Right atrium auricular region (tissue), 2 donors: ENCODE measurements around the gene QPRT. TPM values are rescaled to one million over a fixed set of nuclear protein-coding genes. Genes with fewer than 3 reads are reported as not detected.
A peak's percentile ranks its signal among the peaks of the same experiment; 100 is the strongest.
"Not testable (repeated sequence)": the region's sequence is repeated elsewhere in the genome, so short reads cannot be mapped to it uniquely, and the experiment has no call there.

Experiments
- DNase-seq: peaks from one replicate; pipeline ENCODE4 v3.0.0-alpha.2; 2019; ENCODE audit warnings: low spot score
- H3K27ac ChIP-seq, 2 donors: fragments of 200-600 bp; sonication (generic); 1 replicate in 1 of 2; 2 replicates in 1 of 2; pipeline ENCODE4 v1.5.1; 2016 to 2019
- H3K27me3 ChIP-seq, 2 donors: fragments of 200-600 bp; sonication (generic); one replicate each; pipeline versions ENCODE4 v1.5.1 to v1.6.0; 2017 to 2019
- H3K36me3 ChIP-seq: fragments of 200-600 bp; sonication (generic); one replicate; pipeline ENCODE4 v1.5.1; 2016
- H3K4me1 ChIP-seq, 2 donors: fragments of 200-600 bp; sonication (generic); one replicate each; pipeline versions ENCODE4 v1.5.1 to v1.6.0; 2017 to 2019
- H3K4me3 ChIP-seq, 2 donors: fragments of 200-600 bp; sonication (generic); 1 replicate in 1 of 2; 2 replicates in 1 of 2; pipeline ENCODE4 v1.5.1; 2017 to 2019; ENCODE audit warnings: mild to moderate bottlenecking in 1 of 2, moderate library complexity in 1 of 2
- H3K9me3 ChIP-seq, 2 donors: fragments of 200-600 bp; sonication (generic); one replicate each; pipeline ENCODE4 v1.5.1; 2019
- CTCF ChIP-seq, 2 donors: fragments of 200-600 bp; sonication (generic); IDR thresholded peaks; one replicate each; pipeline ENCODE4 v1.5.1; 2019; ENCODE audit warnings: antibody characterized with exemption in 2 of 2
- total RNA-seq, 2 donors: library from RNA; depleted of rRNA; stranded (reverse); fragments of >200 nt; gene quantifications; one replicate each; pipeline ENCODE4 v1.1.0, GENCODE V29; 2016

Gene QPRT
- total RNA-seq, 2 donors from 2014 or later = 18.3 to 38.2 TPM

DNA sequence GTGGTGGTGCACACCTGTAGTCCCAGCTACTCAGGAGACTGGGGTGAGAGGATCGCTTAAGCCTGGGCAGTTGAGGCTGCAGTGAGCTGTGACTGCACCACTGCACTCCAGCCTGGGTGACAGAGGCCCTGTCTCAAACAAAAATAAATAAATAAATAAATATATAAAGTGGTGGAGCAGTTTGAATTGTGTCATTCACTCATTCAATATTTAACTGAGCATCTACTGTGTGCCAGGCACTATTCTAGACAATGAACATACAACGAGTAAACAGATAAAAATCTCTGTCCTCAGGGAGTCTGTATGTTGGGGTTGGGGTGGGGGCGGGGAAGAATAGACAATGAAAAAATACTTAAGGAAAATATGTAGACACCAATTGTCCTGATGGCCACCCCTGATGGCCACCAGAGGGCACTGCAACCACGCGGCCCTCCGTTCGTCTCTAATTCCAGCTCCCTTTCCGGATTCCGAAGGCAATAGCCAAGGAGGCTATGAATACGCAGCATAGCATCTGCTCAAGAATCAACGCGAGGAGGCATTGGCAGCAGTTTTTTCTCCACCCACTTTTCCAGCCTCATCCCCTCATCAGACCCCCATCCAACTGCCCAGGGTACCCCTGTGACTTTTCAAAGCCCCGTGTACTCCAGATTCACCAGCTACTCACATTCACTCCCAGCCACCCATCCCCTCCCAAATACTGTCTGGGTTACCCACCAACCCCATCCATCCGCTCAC lies 21.4 kb downstream of the QPRT start:
- no peaks in the 10 kb centered on the region for H3K36me3 ChIP-seq
- TF ChIP-seq CTCF (IDR thresholded peaks at IDR 0.05) = peak; percentile 92 to 96
- H3K27me3 ChIP-seq = no peaks in the 10 kb centered on the region
- DNase-seq = peak; percentile 82
- no peak overlapping the region for H3K27ac ChIP-seq
- H3K4me1 ChIP-seq = peaks cover 0 to 3% of the 10 kb centered on the region in 2 donors
- peak overlapping the region in 1 of 2 donors; percentile 3 for H3K4me3 ChIP-seq
- H3K9me3 ChIP-seq = no peaks in the 10 kb centered on the region

DNA sequence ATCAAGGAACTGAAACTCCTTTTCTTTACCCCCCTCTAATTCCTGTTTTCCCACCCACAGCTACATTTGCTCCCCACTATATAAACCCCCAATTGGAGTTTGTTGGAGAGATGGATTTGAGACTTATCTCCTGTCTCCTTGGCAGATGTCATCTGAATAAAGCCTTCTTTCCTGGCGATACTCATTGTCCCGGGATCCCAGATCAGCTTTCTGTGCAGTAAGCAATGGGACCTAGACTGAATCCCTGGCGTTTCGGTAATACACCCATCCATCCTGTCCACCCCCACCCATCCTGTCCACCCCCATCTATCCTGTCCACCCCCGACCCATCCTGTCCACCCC lies 22.2 kb downstream of the QPRT start:
- H3K4me1 ChIP-seq = peaks cover 0 to 3% of the 10 kb centered on the region in 2 donors
- no peak overlapping the region for H3K27ac ChIP-seq
- TF ChIP-seq CTCF (IDR thresholded peaks at IDR 0.05) = no peak
- DNase-seq = no peak
- H3K9me3 ChIP-seq = no peaks in the 10 kb centered on the region
- H3K27me3 ChIP-seq = no peaks in the 10 kb centered on the region
- no peaks in the 10 kb centered on the region for H3K36me3 ChIP-seq
- no peak overlapping the region for H3K4me3 ChIP-seq

GRCh38 chr16:29702269-29702668 lies 23.3 kb downstream of the QPRT start:
- TF ChIP-seq CTCF (IDR thresholded peaks at IDR 0.05) = no peak
- H3K4me1 ChIP-seq = peaks cover 0 to 3% of the 10 kb centered on the region in 2 donors
- no peak overlapping the region for H3K27ac ChIP-seq
- no peaks in the 10 kb centered on the region for H3K9me3 ChIP-seq
- H3K36me3 ChIP-seq = no peaks in the 10 kb centered on the region
- H3K27me3 ChIP-seq = no peaks in the 10 kb centered on the region
- no peak for DNase-seq
- H3K4me3 ChIP-seq = no peak overlapping the region

DNA sequence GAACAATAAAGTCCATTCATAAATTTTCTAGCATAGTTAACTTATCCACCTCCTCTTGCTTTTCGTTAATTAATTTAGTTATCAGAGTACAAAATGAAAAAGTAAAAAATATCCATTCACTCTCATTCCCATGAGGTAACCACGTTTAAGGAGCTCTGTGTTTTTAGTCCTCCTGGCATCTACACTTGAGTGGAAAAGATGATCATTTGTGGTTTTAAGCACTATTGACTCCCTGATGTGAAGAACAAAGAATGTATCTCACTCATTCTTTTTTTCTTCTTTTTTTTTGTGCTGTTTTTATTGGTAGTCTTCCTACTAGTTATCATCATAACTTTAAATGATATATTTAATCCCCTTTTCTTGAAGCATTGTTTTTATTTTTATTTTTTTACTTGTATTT lies 26.1 kb downstream of the QPRT start:
- Histone ChIP-seq H3K36me3 (no peaks in the 10 kb centered on the region), H3K4me3 (no peak overlapping the region), H3K27me3 (no peaks in the 10 kb centered on the region), H3K4me1 (peaks cover 0 to 3% of the 10 kb centered on the region in 2 donors), H3K27ac (no peak overlapping the region), H3K9me3 (no peaks in the 10 kb centered on the region)
- no peak for DNase-seq
- TF ChIP-seq CTCF (IDR thresholded peaks at IDR 0.05) = no peak

DNA sequence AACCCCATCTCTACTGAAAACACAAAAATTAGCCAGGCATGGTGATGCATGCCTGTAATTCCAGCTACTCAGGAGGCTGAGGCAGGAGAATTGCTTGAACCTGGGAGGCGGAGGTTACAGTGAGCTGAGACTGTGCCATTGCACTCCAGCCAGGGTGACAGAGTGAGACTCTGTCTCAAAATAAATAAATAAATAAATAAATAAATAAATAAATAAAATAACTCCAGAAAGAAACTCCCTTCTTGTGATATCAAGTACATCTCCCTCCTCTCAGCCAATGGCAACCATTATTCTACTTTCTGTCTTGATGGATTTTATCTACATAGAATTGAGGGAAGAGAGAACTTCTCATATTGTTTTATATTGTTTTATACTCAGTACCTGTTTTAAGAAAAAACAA lies 28.2 kb downstream of the QPRT start:
- not testable (repeated sequence) for H3K4me3 ChIP-seq, H3K27me3 ChIP-seq, H3K4me1 ChIP-seq, H3K9me3 ChIP-seq, H3K36me3 ChIP-seq, DNase-seq, H3K27ac ChIP-seq

DNA sequence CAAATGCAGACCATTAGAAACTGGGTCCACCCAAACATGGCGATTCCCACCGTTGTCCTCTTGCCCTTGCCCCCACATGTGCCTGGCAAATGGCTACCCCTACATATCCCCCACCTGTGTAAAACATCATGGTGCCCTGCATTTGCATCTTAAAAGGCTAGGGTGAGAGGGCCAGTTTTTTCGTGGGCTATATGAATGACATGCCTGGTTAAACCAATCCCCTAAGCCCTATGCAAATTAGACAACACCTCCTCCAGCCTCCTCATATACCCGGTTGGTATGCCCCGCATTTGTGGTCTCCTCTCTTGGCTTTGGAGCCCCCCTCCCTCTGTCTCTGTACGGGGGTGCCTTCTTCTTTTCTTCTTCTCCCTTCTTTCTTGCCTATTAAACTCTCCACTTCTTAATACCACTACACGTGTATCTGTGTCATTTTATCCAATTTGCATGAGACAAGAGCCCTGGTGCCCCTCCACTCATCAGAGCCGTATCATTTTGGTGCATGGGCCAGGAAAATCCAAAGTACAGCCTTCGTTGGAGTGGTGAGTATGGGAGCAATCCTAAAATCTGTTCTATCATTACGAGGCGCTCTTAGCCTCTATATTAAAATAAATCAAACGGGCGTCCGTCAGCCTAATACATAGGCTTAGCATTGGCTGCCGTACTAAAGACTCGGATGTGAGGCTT lies 30.1 kb downstream of the QPRT start:
- no peaks in the 10 kb centered on the region for H3K27me3 ChIP-seq
- no peaks in the 10 kb centered on the region for H3K9me3 ChIP-seq
- no peak for DNase-seq
- no peaks in the 10 kb centered on the region for H3K4me1 ChIP-seq
- H3K27ac ChIP-seq = no peak overlapping the region
- TF ChIP-seq CTCF (IDR thresholded peaks at IDR 0.05) = no peak
- H3K36me3 ChIP-seq = no peaks in the 10 kb centered on the region
- H3K4me3 ChIP-seq = no peak overlapping the region

DNA sequence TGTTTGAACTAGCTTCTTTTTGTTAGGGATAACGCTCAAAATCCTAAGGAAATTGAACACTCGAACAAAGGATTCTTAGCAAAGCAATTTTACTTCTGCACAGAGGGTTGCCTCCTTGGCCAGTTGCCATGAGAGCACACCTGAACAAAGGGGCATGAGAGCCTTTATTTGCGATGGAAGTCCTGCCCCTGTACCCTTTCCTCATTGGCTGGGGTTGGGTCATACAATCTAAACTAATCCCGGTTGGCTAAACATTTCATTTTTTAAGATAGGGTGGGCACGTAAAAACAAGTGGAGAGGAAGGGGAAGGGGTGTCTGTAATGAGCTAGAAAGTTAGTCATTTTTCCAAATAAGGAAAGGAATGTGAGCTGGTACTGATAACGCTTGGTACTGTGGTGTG lies 30.7 kb downstream of the QPRT start:
- not testable (repeated sequence) for H3K4me3 ChIP-seq, H3K27me3 ChIP-seq, H3K4me1 ChIP-seq, DNase-seq, H3K9me3 ChIP-seq, H3K36me3 ChIP-seq, H3K27ac ChIP-seq
